Caki2 (cell line): ENCODE data around the gene NEK7. TPM values are rescaled to one million over a fixed set of nuclear protein-coding genes. Genes with fewer than 3 reads are reported as not detected.
"Not testable (repeated sequence)": the region's sequence is repeated elsewhere in the genome, so short reads cannot be mapped to it uniquely, and the experiment has no call there.

Experiments used
- DNase-seq: peaks from one replicate; pipeline ENCODE4 v3.0.0-alpha.2; 2015; ENCODE audit warnings: low read depth
- in situ Hi-C: cut with HindIII; loops from 2 replicates; pipeline ENCODE4 v1.10.0; 2016; ENCODE audit warnings: low sequenced_read_pairs, low pct_unique_long_range_greater_than_20kb, mixed read lengths
- total RNA-seq: library from RNA; depleted of rRNA; stranded (reverse); fragments of >200 nt; shearing (Covaris generic); gene quantifications from 2 replicates; pipeline ENCODE4 v1.2.3, GENCODE V29; 2014; ENCODE audit warnings: low replicate concordance

The NEK7 gene
- total RNA-seq, 1 experiment from 2014 or later = 37.2 TPM

GRCh38 chr1:198295225-198295624 lies 138.4 kb downstream of the NEK7 start:
- DNase-seq = no peak
- in situ Hi-C loops = no loop called here

DNA sequence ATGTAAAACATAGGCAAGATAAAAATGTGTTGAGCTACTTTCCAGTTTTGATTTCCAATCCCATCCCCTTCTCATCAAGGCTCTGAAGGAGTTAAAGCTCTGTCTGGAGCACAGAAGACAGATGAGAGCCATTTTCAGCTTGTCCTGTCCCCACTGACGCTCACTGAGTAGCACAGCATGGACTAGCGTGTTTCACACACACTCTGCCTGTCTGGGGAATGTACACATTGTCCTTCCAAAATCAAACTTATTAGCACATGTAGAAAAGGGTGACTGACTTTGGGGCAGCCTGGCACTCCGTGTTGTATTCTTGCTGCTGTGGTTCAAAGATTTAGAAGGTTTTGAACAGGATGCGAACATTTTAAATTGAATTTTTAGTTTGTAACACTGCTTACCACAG lies 139.2 kb downstream of the NEK7 start:
- DNase-seq = no peak
- in situ Hi-C loops = no loop called here

DNA sequence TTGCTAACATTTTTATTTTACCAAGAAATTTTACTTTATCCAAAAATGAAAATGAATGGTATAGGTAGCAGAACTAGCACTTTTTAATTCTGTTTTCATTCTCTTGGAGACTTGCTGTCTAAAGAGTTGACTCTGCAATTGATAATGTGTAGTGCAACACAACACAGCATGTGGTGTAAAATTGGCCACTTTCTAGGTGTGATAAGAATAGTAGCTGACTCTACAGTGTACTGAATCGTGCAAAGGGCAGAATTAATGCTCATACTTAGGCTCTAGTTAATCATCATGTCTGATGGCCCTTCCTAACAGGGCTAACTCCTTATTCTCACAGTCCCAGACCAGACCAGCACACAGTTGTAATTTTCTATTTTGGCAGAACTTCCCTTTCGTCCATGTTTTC lies 140.5 kb downstream of the NEK7 start:
- in situ Hi-C loops = no loop called here
- DNase-seq = no peak

DNA sequence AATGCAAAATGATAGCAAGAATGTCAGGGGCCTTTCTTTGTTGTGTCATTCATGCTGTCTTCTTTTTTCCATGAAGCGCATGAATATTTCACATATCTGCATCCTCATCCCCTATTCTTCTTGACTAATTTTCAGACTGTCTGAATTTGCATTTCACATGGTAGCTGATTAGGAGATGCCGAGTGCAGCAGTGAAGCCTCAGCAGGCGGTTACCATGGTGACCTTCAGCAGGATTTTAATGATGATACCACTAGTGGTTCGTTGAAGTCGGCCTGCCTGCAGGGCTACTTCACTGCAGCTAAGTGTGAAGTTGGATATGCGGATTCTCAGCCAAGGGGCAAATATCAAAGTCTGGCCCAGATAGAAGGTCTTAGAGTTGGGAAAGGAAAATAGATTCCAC lies 141.8 kb downstream of the NEK7 start:
- no peak for DNase-seq
- in situ Hi-C loops = no loop called here

DNA sequence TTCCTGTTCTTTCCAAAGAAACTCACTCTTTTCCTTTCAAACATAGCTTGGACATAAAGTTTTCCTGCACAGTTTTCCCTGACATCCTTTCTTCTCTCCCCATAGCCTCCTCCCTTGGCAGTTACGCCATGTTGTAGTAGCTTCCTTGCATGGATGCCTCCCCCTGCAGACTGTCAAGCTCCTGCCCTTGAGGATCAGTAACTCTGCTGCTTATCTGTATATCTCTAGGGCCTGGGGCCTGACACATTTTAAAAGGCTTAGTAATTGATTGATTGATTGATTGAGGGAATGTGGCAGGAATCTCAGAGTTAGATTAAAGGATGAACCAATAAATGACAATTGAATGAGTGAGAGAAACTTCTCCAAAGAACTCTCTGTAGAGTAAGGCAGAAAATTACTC lies 143.7 kb downstream of the NEK7 start:
- in situ Hi-C loops = no loop called here
- DNase-seq = no peak

GRCh38 chr1:198304431-198304830 lies 147.6 kb downstream of the NEK7 start:
- DNase-seq = no peak
- in situ Hi-C loops = no loop called here

- DNase-seq, in situ Hi-C loops: not testable (repeated sequence)
These were observed 158.0 kb downstream of the NEK7 start for GRCh38 chr1:198314817-198315216.

- in situ Hi-C loops, DNase-seq: not testable (repeated sequence)
These were observed 158.5 kb downstream of the NEK7 start for GRCh38 chr1:198315331-198315730.

DNA sequence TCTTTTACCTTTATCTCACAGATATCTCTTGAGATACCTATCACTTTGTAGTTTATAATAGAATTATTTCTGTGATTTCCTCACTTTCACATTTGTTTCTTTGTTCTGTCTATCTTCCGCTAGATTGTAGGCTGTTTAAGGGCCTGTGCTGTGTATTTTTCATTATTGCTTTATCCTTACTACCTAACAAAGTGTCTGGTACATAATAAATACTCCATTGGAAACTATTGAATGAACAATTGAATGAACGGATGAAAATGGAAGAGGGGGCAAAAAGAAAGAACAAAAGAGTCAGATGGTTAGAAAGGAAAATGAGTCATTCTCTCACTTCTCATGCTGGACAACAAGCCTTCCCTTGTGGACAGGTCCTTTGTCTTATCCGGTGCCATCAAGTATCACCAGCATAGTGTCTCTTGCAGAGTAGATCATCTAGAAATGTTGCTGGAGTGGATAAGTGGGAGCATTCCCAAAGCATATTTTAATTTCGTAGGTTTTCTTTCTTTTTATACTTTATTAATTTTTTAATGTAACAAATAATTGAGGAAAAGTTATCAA lies 159.8 kb downstream of the NEK7 start:
- in situ Hi-C loops = no loop called here
- no peak for DNase-seq

DNA sequence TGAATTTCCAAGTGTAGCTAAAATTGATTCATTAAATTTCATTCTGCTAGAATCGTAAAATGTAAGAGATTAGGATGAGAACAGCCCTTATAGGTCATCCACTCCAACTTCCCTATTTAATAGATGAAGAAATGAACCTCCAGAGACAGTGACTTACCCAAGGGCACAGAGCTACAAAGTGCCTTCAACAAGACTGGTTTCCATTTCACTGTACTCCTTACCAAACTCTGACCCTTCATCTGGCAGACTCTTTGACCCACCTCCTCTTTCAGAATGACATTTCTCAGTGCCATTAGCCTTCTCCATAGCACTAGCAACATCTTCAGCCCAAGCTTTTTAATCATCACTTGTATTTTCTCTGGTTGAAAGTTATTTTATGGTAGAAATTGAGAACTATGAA lies 161.3 kb downstream of the NEK7 start:
- in situ Hi-C loops = no loop called here
- DNase-seq = no peak

DNA sequence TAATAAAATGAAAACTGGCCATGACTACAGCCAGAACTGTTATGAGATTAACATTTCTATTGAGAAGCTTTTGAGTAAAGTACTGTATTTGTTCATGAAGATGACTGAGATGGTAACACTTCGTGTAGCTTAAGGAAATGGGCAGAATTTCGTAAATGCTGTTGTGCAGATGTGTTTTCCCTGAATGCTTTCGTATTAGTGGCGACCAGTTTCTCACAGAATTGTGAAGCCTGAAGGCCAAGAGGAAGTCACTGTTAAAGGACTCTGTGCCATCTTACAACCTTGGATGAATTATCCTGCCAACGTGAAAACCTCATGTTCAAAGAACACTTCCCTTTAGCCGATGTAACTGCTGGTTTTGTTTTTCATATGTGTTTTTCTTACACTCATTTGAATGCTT lies 164.0 kb downstream of the NEK7 start:
- in situ Hi-C loops = no loop called here
- no peak for DNase-seq

GRCh38 chr1:198326232-198326631 lies 169.4 kb downstream of the NEK7 start:
- in situ Hi-C loops = no loop called here
- DNase-seq = no peak

DNA sequence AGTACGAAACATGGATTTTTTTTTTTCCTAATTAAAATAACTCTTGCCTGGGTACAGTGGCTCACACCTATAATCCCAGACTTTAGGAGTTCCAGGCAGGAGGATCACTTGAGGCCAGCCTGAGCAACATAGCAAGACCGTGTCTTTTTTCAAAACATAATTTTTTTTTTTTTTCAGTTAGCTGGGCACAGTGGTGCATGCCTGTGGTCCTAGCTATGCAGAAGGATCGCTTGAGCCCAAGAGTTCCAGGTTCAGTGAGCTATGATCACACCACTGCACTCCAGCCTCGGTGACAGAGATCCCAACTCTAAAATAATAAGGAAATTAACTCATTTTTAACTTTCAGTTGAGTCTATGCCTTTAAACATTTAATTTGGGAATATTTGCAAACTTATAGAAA lies 170.1 kb downstream of the NEK7 start:
- no peak for DNase-seq
- in situ Hi-C loops = no loop called here

DNA sequence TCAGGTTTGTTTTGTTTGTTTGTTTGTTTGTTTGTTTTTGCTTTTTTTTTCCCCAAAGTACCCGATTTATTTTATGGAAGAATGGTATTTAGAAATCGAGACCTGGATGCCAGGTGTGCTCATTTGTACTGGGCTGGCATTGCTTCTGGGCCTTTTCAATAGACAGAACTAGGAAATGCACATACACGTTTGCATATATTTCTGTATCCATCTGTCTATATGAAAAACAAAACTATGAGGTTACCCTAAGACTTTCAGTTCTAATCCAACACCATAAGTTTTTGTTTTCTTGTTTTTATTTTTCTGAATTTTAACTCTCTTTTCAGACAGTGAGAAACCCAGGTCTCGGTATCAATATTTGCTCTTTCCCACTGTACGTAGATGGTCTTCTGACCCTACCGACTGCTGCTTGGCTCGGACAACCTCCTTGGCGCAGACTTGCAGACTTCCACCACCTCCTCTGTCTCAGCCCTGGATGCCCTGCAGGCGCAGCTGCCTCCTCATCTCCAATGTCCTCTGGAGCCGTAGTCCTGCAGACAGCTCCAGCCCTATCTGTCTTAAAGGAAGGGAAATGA lies 171.7 kb downstream of the NEK7 start:
- DNase-seq = no peak
- in situ Hi-C loops = no loop called here

DNA sequence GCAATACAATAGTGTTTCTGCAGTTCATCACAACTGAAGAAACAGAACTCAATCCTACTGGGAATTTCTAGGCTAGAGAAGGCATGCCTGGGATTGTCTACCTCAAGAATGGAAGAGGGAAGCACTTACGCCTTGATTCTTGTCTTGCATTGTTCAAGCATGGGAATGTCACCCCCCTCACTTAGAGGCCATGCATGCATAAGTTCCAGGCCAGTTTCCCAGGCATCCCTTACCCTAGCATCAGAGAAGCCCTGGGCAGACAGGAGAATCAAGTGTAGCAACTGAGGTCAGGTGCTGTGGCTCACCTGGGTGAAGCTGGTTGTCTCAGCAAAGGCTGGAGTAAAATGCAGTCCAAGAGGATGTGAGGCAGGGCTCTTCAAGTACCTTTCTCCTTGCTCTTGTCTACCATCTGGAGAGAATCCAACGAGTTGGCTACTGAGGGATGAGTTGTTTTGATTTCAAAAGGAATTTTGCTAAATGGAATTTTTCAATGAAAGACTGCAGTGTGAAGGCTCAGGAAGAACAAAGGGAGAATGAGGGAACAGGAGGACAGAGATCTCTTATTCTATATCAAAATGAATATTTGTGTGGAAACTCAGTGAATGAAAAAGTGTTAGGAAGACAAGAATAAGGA lies 174.3 kb downstream of the NEK7 start:
- no peak for DNase-seq
- in situ Hi-C loops = no loop called here

DNA sequence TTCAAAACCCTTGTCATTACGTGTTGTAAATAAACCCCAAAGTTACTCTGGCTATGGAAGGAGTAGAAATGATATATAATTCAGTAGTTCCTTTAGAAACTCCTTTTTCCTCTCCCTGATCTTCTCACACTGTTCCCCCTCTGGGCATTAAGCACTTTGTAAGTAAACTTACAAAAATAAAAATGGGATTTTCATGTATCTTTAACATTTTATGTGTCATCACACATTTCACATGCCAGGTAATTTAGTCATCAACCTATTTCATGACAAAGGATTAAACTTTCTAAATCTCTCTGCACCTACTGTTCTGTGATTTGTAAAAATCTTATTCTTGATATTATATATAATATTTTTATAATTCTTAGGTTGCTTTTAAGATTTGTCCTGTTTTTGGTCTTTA lies 176.9 kb downstream of the NEK7 start:
- no peak for DNase-seq
- in situ Hi-C loops = no loop called here

DNA sequence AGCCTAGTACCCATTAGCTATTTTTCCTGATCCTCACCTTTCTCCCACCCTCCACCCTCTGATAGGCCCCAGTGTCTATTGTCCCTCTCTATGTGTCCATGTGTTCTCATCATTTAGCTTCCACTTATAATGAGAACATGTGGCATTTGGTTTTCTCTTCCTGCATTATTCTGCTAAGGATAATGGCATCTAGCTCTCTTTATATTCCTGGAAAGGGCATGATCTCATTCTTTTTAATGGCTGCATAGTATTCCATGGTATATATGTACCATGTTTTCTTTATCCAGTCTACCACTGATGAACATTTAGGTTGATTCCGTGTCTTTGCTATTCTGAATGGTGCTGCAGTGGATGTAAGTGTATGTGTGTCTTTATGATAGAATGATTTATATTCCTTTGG lies 178.9 kb downstream of the NEK7 start:
- no peak for DNase-seq
- in situ Hi-C loops = no loop called here

DNA sequence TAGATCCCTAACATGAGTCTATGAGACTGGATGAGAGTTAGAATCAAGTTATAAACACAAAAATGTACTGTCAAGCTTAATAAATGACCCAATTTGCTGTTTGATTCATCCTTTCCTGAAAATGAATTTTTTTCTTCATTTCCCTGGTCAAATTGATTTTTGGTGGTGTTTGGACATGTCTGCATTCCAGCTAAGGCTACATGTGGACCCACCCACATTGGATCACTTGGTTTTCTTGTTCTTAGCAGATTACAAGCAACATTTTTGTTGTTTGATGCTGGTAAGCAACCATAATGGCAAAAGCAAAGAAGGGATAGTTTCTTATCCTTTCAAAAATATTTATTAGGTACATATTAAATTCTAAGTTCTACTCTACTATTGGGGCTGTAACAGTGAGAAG lies 181.1 kb downstream of the NEK7 start:
- in situ Hi-C loops = no loop called here
- no peak for DNase-seq

- DNase-seq = no peak
- in situ Hi-C loops = no loop called here
These were observed 183.3 kb downstream of the NEK7 start for GRCh38 chr1:198340139-198340538.

DNA sequence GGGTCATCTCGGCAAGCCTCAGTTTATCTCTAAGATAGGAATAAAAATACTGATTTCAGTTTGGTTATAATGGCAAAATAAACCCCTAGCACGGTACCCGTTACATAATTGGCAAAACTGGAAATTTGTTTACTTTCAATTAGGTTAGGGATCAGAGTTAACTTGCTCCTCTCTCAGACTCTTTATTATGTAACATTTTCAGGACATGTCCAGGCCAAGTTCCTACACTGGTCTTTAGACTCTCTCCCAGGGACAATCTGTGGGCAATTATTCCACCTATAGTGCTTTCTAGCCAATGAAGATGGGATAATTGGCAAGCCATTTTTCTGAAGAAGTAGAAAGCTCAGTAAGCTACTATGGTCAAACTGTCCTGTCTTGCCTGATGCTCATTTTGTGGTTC lies 189.4 kb downstream of the NEK7 start:
- in situ Hi-C loops = no loop called here

More for the DNA sequence above, 189.4 kb downstream of the NEK7 start:
- DNase-seq = no peak
